Measurements from ENCODE around the gene AKR1A1. TPM values are rescaled to one million over a fixed set of nuclear protein-coding genes. Genes with fewer than 3 reads are reported as not detected.

The AKR1A1 gene
- total RNA-seq, 1 donor from 2014 or later, result 182 TPM

DNA sequence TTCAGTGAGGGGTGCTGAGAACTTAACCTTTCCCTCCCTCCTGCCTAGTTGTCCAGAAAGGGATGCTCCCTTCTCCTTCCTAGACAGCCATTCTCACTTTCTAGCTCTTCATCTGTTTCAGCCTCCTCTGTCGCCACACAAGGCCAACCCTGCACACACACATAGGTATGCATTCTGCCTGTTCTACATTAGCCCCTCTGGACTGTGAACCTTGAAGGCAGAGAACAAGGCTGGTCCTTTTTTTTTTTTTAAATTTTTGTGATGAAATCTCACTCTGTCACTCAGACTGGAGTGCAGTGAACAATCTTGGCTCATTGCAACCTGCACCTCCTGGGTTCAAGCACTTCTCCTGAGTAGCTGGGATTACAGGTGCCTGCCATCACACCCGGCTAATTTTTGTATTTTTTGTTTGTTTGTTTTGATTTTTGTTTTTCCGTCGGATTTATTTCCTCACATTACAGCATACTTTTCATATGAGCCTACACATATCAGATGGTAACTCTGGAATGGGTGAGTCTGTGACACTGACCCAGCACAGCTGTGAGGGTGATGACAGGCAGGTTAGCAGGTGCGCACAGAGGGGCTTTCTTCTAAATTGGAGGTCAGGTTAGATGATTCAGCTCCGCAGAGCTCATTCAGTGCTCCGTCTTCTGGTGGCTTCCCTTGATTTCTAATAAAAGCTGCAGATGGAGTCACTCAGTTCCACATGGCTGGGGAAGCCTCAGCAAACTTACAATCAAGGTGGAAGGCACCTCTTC is 4.9 kb upstream of the AKR1A1 start:
- Mint-ChIP-seq H3K27ac (ENCODE audit: unreplicated experiment) (peak overlapping the region; percentile 1), H3K27me3 (ENCODE audit: unreplicated experiment) (peaks cover 6% of the 10 kb centered on the region), H3K9me3 (ENCODE audit: unreplicated experiment) (peaks cover 6% of the 10 kb centered on the region), H3K36me3 (ENCODE audit: unreplicated experiment) (no peaks in the 10 kb centered on the region), H3K4me3 (ENCODE audit: unreplicated experiment) (no peak overlapping the region), H3K4me1 (ENCODE audit: low read depth, unreplicated experiment) (peaks cover 17% of the 10 kb centered on the region)
- DNase-seq, result no peak
- TF ChIP-seq, protein P1, sequence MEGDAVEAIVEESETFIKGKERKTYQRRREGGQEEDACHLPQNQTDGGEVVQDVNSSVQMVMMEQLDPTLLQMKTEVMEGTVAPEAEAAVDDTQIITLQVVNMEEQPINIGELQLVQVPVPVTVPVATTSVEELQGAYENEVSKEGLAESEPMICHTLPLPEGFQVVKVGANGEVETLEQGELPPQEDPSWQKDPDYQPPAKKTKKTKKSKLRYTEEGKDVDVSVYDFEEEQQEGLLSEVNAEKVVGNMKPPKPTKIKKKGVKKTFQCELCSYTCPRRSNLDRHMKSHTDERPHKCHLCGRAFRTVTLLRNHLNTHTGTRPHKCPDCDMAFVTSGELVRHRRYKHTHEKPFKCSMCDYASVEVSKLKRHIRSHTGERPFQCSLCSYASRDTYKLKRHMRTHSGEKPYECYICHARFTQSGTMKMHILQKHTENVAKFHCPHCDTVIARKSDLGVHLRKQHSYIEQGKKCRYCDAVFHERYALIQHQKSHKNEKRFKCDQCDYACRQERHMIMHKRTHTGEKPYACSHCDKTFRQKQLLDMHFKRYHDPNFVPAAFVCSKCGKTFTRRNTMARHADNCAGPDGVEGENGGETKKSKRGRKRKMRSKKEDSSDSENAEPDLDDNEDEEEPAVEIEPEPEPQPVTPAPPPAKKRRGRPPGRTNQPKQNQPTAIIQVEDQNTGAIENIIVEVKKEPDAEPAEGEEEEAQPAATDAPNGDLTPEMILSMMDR (IDR thresholded peaks at IDR 0.05; ENCODE audit: partially characterized antibody, unreplicated experiment), result no peak

DNA sequence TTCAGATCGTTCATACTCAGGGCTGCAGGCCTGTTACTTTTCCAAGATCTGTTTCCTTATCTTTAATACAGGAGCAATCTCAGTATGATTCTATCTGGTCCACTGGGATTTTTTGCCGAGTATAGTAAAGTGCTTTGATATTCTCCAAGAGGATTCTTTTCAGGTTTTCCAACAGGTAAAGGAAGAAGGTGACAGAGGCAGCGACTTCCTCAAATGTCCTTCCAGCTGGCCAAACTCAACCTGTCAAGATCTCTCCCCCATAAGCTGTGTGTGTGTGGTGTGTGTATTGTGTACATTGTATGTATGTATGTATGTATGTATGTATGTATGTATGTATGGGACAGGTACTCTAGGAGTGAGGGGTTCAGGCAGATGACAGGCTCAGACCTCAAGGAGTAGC is 1.1 kb downstream of the AKR1A1 start:
- H3K4me3 Mint-ChIP-seq (ENCODE audit: unreplicated experiment), result peak overlapping the region; percentile 98
- H3K27ac Mint-ChIP-seq (ENCODE audit: unreplicated experiment), result peak overlapping the region; percentile 98
- H3K4me1 Mint-ChIP-seq (ENCODE audit: low read depth, unreplicated experiment), result peaks cover 10% of the 10 kb centered on the region

DNA sequence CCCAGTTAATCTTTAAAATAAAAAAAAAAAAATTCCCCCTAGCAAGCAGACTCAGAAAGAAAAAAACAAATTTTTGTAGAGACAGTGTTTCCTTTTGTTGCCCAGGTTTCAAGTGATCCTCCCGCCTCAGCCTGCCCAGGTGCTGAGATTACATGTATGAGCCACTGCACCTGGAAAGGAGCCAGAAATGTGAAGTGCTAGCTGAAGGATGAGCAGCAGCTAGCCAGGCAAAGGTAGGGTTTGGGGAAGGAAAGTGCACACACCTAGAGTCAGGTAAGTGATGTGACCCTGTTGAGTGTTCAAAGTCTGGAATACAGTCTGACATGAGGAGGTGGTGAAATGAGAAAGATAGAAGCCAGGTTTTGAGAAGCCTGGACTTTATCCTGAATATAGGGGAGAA is 1.7 kb downstream of the AKR1A1 start:
- Mint-ChIP-seq H3K27ac (ENCODE audit: unreplicated experiment) (peak overlapping the region; percentile 10), H3K4me3 (ENCODE audit: unreplicated experiment) (peak overlapping the region; percentile 82), H3K4me1 (ENCODE audit: low read depth, unreplicated experiment) (peaks cover 11% of the 10 kb centered on the region), H3K36me3 (ENCODE audit: unreplicated experiment) (no peaks in the 10 kb centered on the region), H3K9me3 (ENCODE audit: unreplicated experiment) (peaks cover 4% of the 10 kb centered on the region), H3K27me3 (ENCODE audit: unreplicated experiment) (peaks cover 6% of the 10 kb centered on the region)
- TF ChIP-seq, protein P1 (IDR thresholded peaks at IDR 0.05; ENCODE audit: partially characterized antibody, unreplicated experiment), result no peak
- no peak for DNase-seq

More for the DNA sequence above, 1.1 kb downstream of the AKR1A1 start:
- Mint-ChIP-seq H3K9me3 (ENCODE audit: unreplicated experiment) (peaks cover 4% of the 10 kb centered on the region), H3K36me3 (ENCODE audit: unreplicated experiment) (no peaks in the 10 kb centered on the region), H3K27me3 (ENCODE audit: unreplicated experiment) (peaks cover 6% of the 10 kb centered on the region)
- DNase-seq, result no peak
- TF ChIP-seq, protein P1 (IDR thresholded peaks at IDR 0.05; ENCODE audit: partially characterized antibody, unreplicated experiment), result no peak

DNA sequence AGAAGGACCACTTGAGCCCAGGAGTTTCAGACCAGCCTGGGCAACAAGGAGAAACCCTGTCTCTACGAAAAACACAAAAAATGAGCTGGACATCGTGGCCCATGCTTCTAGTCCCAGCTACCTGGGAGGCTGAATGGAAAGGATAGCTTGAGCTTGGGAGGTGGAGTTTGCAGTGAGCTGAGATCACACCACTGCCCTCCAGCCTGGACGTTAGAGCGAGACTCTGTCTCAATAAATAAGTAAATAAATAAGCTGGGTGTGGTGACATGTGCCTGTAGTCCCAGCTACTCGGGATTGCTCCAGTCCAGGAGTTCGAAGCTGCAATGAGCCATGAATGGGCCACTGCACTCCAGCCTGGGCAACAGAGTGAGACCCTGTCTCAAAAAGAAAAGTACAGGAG is 3.6 kb downstream of the AKR1A1 start:
- peaks cover 6% of the 10 kb centered on the region for H3K27me3 Mint-ChIP-seq (ENCODE audit: unreplicated experiment)
- H3K4me3 Mint-ChIP-seq (ENCODE audit: unreplicated experiment), result no peak overlapping the region
- peaks cover 12% of the 10 kb centered on the region for H3K4me1 Mint-ChIP-seq (ENCODE audit: low read depth, unreplicated experiment)
- H3K9me3 Mint-ChIP-seq (ENCODE audit: unreplicated experiment), result peaks cover 4% of the 10 kb centered on the region
- TF ChIP-seq, protein P1 (IDR thresholded peaks at IDR 0.05; ENCODE audit: partially characterized antibody, unreplicated experiment), result no peak
- no peaks in the 10 kb centered on the region for H3K36me3 Mint-ChIP-seq (ENCODE audit: unreplicated experiment)
- DNase-seq, result no peak
- H3K27ac Mint-ChIP-seq (ENCODE audit: unreplicated experiment), result no peak overlapping the region

DNA sequence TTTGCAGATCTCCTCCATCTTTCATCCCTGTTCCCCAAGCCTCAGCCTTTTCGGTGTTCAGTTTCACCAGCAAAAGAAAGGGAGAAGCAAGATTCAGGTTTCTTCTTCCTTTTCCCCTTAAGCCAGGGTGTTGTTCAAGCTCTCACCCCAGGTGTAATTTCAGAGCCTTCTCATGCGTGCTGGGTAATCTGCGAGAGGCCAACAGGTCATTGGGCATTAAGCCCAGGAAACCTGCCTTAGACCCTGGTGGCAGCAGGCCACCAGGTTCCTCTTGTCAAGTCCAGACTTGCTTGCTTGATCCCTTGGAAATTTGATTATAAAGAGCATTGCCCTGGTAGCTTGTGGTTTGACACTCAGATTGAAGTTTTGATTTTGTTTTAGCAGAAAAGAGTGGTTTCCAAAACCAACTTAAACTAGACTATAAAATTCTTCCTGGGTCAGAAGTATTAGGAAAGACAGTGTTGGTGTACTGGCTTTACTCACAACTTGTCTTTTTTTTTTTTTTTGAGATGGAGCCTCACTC is 6.9 kb downstream of the AKR1A1 start:
- Mint-ChIP-seq H3K27me3 (ENCODE audit: unreplicated experiment) (no peaks in the 10 kb centered on the region), H3K36me3 (ENCODE audit: unreplicated experiment) (no peaks in the 10 kb centered on the region), H3K4me1 (ENCODE audit: low read depth, unreplicated experiment) (peaks cover 5% of the 10 kb centered on the region), H3K27ac (ENCODE audit: unreplicated experiment) (no peak overlapping the region), H3K9me3 (ENCODE audit: unreplicated experiment) (peaks cover 4% of the 10 kb centered on the region), H3K4me3 (ENCODE audit: unreplicated experiment) (no peak overlapping the region)
- TF ChIP-seq, protein P1 (IDR thresholded peaks at IDR 0.05; ENCODE audit: partially characterized antibody, unreplicated experiment), result no peak
- DNase-seq, result no peak

Data from glutamatergic neuron (in vitro differentiated cells).